Activated CD4-positive, alpha-beta T cell treated with anti-CD3 and anti-CD28 coated beads, Interleukin-2, amount 10 ng/mL, durations not matched to agents 7 days and 5 days (primary cell): Measurements from ENCODE around the gene CDC40. TPM values are rescaled to one million over a fixed set of nuclear protein-coding genes. Genes with fewer than 3 reads are reported as not detected.

Experiments
- CTCF ChIA-PET: fragments of 350-600 bp; sonication (Branson Sonifier 250); formaldehyde crosslinking; loops from one replicate; lab custom pipeline; 2021; ENCODE audit warnings: antibody characterized with exemption; lab: Charles Lee
- POLR2A ChIA-PET: fragments of 350-600 bp; sonication (Branson Sonifier 250); formaldehyde crosslinking; loops from one replicate; lab custom pipeline; 2021; ENCODE audit warnings: antibody characterized with exemption; lab: Charles Lee
- DNase-seq: peaks from one replicate; pipeline ENCODE4 v3.0.0-alpha.2; 2020
- H3K27ac Mint-ChIP-seq: one replicate; pipeline ENCODE4 v1.8.0; 2021; ENCODE audit warnings: mild to moderate bottlenecking, moderate library complexity, mixed read lengths
- H3K27me3 Mint-ChIP-seq: one replicate; pipeline ENCODE4 v1.8.0; 2021; ENCODE audit warnings: mixed read lengths
- H3K36me3 Mint-ChIP-seq: one replicate; pipeline ENCODE4 v1.8.0; 2021; ENCODE audit warnings: low read depth, mixed read lengths
- H3K4me1 Mint-ChIP-seq: one replicate; pipeline ENCODE4 v1.8.0; 2021; ENCODE audit warnings: mixed read lengths
- H3K4me3 Mint-ChIP-seq: one replicate; pipeline ENCODE4 v1.8.0; 2021; ENCODE audit warnings: mild to moderate bottlenecking, moderate library complexity, mixed read lengths
- H3K9me3 Mint-ChIP-seq: one replicate; pipeline ENCODE4 v1.8.0; 2021; ENCODE audit warnings: mixed read lengths
- total RNA-seq, 2 experiments: library from RNA; stranded (reverse); gene quantifications; one replicate each; pipeline ENCODE4 v1.2.3, GENCODE V29; 2021

CDC40 gene
- total RNA-seq, 2 experiments from 2014 or later: 25.1 to 30.5 TPM

DNA sequence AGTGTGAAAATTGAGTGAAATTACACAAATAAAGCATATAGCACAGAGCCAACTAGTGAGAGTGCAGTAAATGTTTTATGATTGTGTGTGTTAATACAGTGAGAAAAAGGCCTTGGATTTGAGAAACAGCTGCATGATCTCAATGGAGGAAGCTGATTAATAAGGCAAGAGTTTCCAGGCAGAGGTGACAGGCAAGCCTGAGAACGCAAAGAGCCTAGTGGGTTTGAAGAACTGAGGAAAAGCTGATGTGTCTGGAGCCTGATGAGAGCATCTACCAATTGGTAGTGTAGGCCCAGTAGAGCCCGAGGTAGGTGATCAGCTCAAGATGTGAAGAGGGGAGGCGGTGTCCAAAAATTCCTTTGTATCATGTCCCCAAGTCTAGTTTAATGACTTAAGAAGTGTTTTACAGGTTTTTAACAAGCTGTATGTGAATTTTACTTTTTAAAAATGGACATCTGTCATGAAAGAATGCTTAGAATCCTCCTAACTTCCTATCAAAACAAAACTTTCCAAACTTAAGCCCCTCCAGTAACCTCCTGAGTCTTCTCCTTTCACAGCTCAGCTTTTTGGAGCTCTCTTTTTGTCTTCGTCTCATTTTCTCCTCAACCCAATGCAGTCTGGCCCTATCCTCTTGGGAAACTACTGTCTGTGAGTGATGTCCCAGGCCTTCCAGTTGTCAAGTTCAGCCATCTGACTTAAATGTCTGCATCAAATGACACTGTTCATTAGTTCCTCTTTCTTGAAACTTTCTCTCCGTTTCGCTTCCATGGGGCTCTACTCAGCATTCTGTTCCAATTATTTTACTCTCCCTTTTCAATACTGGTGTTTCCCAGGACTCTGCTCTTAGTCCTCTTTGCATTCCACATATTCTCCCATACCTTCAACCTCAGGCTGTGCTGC lies 1.2 kb downstream of the CDC40 start:
- Mint-ChIP-seq H3K36me3 (no peaks in the 10 kb centered on the region), H3K27ac (no peak overlapping the region), H3K27me3 (peaks cover 8% of the 10 kb centered on the region), H3K4me3 (no peak overlapping the region), H3K4me1 (peaks cover 20% of the 10 kb centered on the region), H3K9me3 (no peaks in the 10 kb centered on the region)
- POLR2A ChIA-PET: no interaction called here
- peak; percentile 6 for DNase-seq
- CTCF ChIA-PET: interaction anchor here (0.6 to 0.8 kb wide), 3 partner anchors 15 to 797 kb away, joined by 3 to 4 read pairs (median 3); no protein-coding TSS in a partner anchor

DNA sequence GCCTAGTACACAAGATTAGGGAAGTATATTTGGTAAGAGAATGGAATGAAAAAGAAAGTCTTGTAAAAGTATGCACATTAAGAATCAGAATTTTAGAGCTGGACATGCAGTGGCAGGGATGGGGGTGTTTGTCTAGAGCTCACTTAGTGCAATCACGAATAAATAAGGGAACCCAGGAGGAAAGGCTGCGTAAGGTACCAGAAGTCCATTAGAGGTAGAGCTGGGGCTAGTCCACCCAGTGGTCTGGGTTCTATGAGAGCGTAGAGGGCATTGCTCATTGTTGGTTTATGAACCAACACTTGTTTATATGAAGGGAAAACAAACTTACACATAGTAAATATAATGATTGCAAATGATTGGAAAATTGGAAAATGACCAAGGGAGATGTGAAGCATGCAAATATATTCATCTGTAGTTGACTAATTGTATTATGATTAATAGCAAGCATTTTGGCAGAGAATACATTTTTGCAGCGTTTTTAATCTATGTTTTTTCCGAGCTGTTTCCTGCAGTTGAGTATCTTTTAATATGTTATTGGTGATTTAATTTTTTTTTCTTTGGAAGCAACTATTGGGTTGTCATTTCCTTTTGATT lies 3.2 kb downstream of the CDC40 start:
- H3K4me1 Mint-ChIP-seq: peaks cover 23% of the 10 kb centered on the region
- ChIA-PET POLR2A (no interaction called here), CTCF (no interaction called here)
- peaks cover 3% of the 10 kb centered on the region for H3K36me3 Mint-ChIP-seq
- H3K27me3 Mint-ChIP-seq: peaks cover 2% of the 10 kb centered on the region
- H3K9me3 Mint-ChIP-seq: no peaks in the 10 kb centered on the region
- no peak overlapping the region for H3K27ac Mint-ChIP-seq
- DNase-seq: no peak
- no peak overlapping the region for H3K4me3 Mint-ChIP-seq

DNA sequence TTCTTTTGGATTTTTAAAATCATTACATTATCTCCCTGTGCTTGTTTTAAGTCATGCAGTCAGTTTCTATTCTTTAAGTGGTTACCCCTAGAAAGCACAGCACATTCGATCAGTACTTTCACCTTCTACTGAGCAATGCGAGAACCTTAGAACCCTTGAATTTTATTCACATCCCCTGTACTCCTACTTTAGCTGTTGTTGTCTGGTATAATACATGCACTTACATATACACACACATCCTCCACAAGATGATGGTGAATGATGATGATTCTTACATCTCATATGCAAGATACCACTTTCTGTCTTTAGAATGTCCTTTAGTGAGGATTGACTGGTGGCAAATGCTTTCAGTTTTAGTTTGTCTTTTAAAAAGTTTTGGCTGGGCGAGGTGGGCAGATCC lies 5.7 kb downstream of the CDC40 start:
- POLR2A ChIA-PET: no interaction called here
- H3K36me3 Mint-ChIP-seq: peaks cover 3% of the 10 kb centered on the region
- no peak for DNase-seq
- H3K4me1 Mint-ChIP-seq: peaks cover 25% of the 10 kb centered on the region
- CTCF ChIA-PET: no interaction called here
- H3K9me3 Mint-ChIP-seq: no peaks in the 10 kb centered on the region
- H3K27ac Mint-ChIP-seq: peak overlapping the region; percentile 56
- H3K27me3 Mint-ChIP-seq: no peaks in the 10 kb centered on the region
- peak overlapping the region; percentile 16 for H3K4me3 Mint-ChIP-seq

DNA sequence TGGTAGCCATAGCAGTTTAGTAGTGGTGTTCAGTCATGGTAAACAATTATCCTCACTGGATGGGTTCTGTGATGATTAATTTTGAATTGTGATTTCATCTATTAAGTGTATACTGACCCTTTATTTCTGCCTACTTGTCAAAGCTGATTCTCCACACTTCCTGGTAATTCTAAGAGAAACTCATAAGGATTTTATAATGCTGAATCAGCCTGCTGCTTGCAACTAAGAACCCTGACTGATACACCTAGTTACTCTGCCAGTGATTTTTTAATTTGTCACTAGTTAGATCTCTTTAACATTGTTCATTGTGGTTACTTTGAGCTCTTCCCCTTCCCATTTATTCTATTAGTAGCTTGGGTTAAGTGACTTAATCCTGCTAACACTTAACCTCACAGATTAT lies 8.6 kb downstream of the CDC40 start:
- no peak overlapping the region for H3K4me3 Mint-ChIP-seq
- H3K36me3 Mint-ChIP-seq: peaks cover 7% of the 10 kb centered on the region
- ChIA-PET POLR2A (no interaction called here), CTCF (interaction anchor here (1.0 to 1.2 kb wide), 2 partner anchors 10 to 16 kb away, joined by 3 read pairs; no protein-coding TSS in a partner anchor)
- no peaks in the 10 kb centered on the region for H3K9me3 Mint-ChIP-seq
- no peak for DNase-seq
- H3K27ac Mint-ChIP-seq: no peak overlapping the region
- H3K27me3 Mint-ChIP-seq: no peaks in the 10 kb centered on the region
- peaks cover 25% of the 10 kb centered on the region for H3K4me1 Mint-ChIP-seq

DNA sequence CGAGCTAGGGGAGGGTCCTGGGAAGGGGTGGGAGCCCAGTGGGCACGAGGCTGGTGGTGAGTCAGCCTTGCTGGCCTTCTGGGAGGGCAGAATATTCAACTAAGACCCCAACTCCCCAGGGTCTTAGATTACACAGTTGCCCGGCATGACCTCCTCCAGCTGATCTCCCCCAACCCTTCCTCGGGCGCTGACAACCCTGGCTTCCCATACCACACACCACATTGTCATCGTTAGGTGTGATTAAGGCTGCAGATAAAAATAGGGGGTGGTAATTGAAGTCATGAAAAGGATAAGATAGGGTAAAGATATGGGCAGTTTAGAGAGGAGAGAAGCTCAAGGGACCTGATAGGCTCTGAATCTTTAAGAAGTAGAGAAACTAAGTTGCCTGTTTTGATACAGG lies 10.5 kb downstream of the CDC40 start:
- no peak for DNase-seq
- POLR2A ChIA-PET: no interaction called here
- Mint-ChIP-seq H3K27me3 (no peaks in the 10 kb centered on the region), H3K36me3 (peaks cover 17% of the 10 kb centered on the region), H3K4me3 (no peak overlapping the region), H3K27ac (no peak overlapping the region), H3K4me1 (peaks cover 16% of the 10 kb centered on the region), H3K9me3 (no peaks in the 10 kb centered on the region)
- CTCF ChIA-PET: no interaction called here

DNA sequence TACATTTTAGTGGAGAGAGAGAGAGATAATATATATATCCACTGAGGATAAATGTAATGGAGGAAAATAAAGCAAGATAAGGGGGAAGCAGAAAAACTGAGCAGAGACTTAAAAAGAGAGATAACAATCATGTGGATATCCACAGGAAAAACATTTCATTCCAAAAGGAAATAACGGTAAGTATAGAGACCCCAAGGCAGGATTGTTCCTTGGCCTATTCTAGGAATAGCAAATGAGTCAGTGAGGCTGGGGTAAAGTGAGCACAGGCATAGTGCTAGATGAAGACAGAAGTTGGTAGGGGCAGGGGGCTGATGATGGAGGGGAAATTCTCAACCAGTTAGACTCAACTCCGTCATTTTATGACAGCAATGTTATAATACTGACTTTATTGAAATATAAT lies 11.2 kb downstream of the CDC40 start:
- H3K27ac Mint-ChIP-seq: no peak overlapping the region
- H3K4me1 Mint-ChIP-seq: peaks cover 10% of the 10 kb centered on the region
- CTCF ChIA-PET: no interaction called here
- no peaks in the 10 kb centered on the region for H3K27me3 Mint-ChIP-seq
- POLR2A ChIA-PET: no interaction called here
- H3K36me3 Mint-ChIP-seq: peaks cover 16% of the 10 kb centered on the region
- no peak overlapping the region for H3K4me3 Mint-ChIP-seq
- no peaks in the 10 kb centered on the region for H3K9me3 Mint-ChIP-seq
- no peak for DNase-seq

DNA sequence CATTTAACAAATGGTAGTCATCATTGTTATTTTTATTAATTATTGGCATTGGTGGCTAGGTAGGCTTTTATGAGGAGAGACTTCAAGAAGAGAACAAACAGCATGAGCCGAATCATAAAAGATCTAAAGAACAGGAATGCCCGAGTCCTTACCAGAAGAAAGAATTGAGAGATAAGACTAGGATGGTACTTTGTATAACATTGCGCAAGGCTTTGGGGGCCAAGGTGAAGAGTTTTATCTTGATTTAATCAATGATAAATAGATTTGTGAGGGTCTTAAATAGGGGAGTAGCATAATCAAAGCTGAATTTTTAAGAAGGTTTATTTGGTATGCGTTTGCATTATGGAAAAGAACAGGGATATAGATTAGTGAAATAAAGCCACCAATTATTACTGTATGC lies 15.4 kb downstream of the CDC40 start:
- DNase-seq: no peak
- Mint-ChIP-seq H3K27ac (no peak overlapping the region), H3K36me3 (peaks cover 14% of the 10 kb centered on the region), H3K27me3 (no peaks in the 10 kb centered on the region), H3K4me3 (no peak overlapping the region), H3K9me3 (no peaks in the 10 kb centered on the region), H3K4me1 (no peaks in the 10 kb centered on the region)
- POLR2A ChIA-PET: no interaction called here
- CTCF ChIA-PET: interaction anchor here (1.6 kb wide), 1 partner anchor 15 kb away, joined by 3 read pairs; no protein-coding TSS in a partner anchor

DNA sequence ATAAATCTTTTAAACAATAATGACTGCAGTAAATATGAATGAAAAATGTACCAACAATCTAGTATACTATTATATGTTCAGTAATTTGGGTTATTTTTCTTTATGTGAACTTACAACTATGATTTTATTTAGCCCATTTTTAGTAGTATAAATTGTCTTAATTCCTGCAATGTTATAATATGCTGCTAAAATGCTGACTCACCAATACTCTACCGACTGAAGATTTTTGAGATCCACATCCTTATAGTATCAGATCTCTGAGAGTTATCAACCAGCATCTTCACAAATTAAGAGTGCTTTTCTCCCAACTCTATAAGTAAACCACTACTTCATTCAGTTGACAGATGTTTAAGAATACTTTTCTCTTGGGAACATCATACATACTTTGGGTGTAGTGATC lies 16.6 kb downstream of the CDC40 start:
- H3K36me3 Mint-ChIP-seq: peaks cover 14% of the 10 kb centered on the region
- POLR2A ChIA-PET: no interaction called here

DNA sequence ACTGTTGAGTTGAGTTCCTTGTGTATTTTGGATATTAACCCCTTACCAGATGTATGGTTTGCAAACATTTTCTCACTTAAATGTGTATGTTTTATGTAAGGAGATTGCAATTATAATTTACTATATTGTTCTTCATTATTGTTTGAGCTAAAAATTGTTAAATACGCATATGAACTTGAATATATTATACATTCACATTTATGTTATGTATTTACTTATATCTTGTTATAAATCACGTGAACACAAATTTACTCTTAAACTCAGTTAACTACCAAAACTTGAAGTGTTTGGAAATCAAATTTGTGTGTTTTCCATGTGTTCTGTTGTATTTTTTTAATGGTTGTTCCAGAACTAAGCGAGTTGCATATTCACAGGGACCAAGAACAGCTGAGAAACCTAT lies 18.3 kb downstream of the CDC40 start:
- DNase-seq: no peak
- H3K36me3 Mint-ChIP-seq: peaks cover 13% of the 10 kb centered on the region
- H3K27ac Mint-ChIP-seq: no peak overlapping the region
- CTCF ChIA-PET: interaction anchor here (0.7 to 1.1 kb wide), 3 partner anchors 10 to 182 kb away, joined by 3 read pairs; no protein-coding TSS in a partner anchor
- POLR2A ChIA-PET: no interaction called here
- no peak overlapping the region for H3K4me3 Mint-ChIP-seq
- H3K27me3 Mint-ChIP-seq: no peaks in the 10 kb centered on the region
- H3K4me1 Mint-ChIP-seq: no peaks in the 10 kb centered on the region
- H3K9me3 Mint-ChIP-seq: no peaks in the 10 kb centered on the region

More for the DNA sequence above, 16.6 kb downstream of the CDC40 start:
- Mint-ChIP-seq H3K9me3 (no peaks in the 10 kb centered on the region), H3K4me3 (no peak overlapping the region), H3K27ac (no peak overlapping the region), H3K27me3 (no peaks in the 10 kb centered on the region), H3K4me1 (no peaks in the 10 kb centered on the region)
- DNase-seq: no peak
- CTCF ChIA-PET: interaction anchor here (1.6 kb wide), 1 partner anchor 16 kb away, joined by 3 read pairs; no protein-coding TSS in a partner anchor

DNA sequence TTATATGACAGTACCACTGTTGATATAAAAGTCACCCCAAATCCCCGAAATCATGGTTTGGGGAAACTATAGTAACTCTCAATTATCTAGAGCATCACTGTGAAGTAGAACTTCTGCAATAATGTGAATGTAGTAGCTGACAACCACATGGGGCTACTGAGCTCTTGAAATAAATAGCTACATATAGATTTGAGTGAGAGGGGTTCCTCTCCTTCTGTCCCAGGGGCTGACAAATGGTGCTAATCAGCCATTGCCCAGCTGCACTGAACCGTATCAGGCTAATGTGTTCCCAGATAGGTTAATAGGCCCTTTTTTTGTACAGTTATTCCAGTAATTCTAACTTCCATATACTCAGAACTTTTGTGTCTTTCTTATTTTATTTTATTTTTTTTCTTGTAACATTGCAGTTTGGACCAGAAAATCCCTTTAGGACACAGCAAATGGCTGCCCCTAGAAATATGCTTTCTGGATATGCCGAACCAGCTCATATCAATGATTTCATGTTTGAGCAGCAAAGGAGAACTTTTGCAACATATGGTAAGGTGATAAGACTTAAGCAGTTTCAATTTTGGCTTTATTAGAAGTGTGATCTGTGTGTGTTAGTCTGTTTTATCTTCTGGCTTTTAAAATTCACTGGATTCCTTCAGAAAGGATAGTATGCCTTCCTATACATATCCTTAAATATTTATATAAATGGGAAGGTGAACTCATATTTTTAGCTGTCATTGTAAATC lies 21.1 kb downstream of the CDC40 start:
- CTCF ChIA-PET: interaction anchor here (1.1 kb wide), 1 partner anchor 8 kb away, joined by 3 read pairs; no protein-coding TSS in a partner anchor
- DNase-seq: no peak
- H3K9me3 Mint-ChIP-seq: no peaks in the 10 kb centered on the region
- H3K36me3 Mint-ChIP-seq: peaks cover 5% of the 10 kb centered on the region
- POLR2A ChIA-PET: no interaction called here
- no peaks in the 10 kb centered on the region for H3K27me3 Mint-ChIP-seq
- no peak overlapping the region for H3K4me3 Mint-ChIP-seq
- H3K4me1 Mint-ChIP-seq: no peaks in the 10 kb centered on the region
- H3K27ac Mint-ChIP-seq: no peak overlapping the region

DNA sequence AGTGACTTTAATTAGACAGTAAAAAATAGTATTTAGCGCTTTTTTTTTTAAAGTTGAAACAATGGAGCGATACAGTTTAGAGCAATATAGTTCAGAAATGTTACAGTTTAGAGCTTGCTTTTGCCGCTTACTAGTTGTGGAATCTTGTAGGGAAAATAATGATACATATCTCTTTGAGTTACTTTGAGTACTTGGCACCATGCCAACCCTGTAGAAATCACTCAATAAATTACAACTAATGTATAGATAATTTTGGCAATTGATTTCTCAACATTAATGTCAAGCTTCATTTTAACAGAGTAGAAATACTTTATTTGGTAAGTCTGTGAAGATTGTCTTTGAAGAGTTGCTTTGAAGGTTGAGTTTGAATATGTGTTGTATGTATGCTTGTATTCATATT lies 27.4 kb downstream of the CDC40 start:
- POLR2A ChIA-PET: no interaction called here
- Mint-ChIP-seq H3K9me3 (no peaks in the 10 kb centered on the region), H3K27me3 (no peaks in the 10 kb centered on the region), H3K4me3 (no peak overlapping the region), H3K4me1 (no peaks in the 10 kb centered on the region), H3K27ac (no peak overlapping the region), H3K36me3 (peaks cover 26% of the 10 kb centered on the region)
- CTCF ChIA-PET: interaction anchor here (0.6 kb wide), 1 partner anchor 547 kb away, joined by 3 read pairs; no protein-coding TSS in a partner anchor
- DNase-seq: no peak

DNA sequence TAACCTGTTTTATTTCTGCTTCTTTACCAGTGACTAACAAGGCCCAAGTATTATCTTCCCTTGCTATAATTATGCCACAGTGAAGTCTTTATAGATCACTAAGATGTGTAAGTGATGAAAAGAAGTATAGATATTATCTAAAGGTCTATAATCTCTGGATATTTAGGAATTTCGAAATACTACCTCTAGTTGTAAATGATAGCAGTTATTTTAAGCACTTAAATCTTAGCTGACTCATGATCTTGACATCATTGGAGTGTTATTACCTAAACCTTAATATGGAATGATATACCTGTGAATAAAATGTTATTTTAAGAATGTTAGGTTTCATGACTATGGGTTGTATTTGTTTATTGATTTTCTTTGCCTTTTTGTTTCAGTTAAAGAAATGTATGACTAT lies 31.5 kb downstream of the CDC40 start:
- H3K9me3 Mint-ChIP-seq: no peaks in the 10 kb centered on the region
- no peaks in the 10 kb centered on the region for H3K27me3 Mint-ChIP-seq
- no peak overlapping the region for H3K4me3 Mint-ChIP-seq
- H3K36me3 Mint-ChIP-seq: peaks cover 43% of the 10 kb centered on the region
- CTCF ChIA-PET: no interaction called here
- DNase-seq: no peak
- no peak overlapping the region for H3K27ac Mint-ChIP-seq
- H3K4me1 Mint-ChIP-seq: no peaks in the 10 kb centered on the region
- POLR2A ChIA-PET: no interaction called here
